Germinal center (tissue), 1 donor: Measurements from ENCODE around the gene PAH.

Experiments used
- DNase-seq: peaks from one replicate; pipeline ENCODE4 v3.0.0; 2012; ENCODE audit warnings: mixed read lengths, low spot score

The PAH gene

DNA sequence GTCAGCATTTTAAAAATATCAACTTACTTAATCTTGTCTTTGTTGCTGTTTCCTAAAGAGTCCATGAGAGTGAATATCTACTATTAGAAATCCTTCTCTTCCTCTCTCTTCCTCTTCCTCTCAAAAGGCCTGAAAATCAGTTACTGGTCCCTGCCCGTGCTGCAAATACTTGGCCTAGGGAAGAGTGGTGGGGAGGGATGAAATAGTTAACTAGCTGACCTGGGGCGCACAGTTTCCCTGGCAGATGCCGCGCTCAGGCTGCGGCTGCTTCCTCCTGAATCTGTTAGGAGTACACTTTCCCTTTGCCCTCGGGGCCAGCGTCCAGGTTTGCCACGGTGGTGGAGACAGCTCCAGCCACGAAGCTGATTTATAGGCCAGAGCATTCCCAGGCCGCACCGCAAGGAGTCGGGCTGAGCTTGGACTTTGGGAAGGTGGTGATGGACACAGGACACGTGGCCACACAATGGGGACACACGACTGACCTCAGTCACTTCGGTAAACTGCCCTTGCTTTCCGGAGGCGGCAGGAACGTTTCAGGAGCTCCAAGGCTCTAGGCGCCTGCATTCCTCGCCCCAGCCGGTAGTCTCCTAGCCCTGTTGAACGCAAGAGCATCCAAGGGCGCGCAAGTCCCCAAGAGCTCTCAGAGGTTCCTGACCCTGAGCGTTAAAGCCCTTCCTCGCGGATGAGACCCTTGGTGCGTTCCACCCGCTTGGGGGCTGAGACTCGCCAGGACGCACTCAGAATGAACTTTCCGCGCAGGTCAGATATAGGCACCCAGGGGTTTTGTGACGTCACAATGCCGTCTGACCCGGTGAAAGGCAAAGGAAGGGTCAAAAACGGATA, 33.3 kb upstream of the PAH start:
- DNase-seq, result no peak

- DNase-seq, result peak; percentile 45
These were observed 31.9 kb upstream of the PAH start for GRCh38 chr12:102948941-102949352.

DNA sequence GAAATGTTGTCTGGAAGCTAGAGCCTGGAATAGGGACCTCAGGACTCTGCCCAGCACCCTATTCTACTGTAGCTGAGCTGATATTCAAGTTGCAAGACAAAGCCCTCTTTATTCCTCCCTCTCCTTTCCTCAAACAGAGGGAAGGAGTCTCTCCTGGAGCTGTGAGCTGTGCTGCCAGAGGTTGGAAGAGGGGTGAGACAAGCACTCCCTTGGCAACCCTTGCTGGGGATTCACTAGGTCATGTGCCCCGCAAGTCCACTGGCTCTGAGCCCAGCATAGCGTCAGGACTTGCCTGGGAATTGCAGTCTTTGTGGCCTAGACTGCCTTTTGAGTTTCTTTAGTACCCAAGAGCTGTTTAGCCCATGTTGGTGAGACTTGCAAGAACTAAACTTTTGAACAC, 29.0 kb upstream of the PAH start:
- DNase-seq, result no peak

DNA sequence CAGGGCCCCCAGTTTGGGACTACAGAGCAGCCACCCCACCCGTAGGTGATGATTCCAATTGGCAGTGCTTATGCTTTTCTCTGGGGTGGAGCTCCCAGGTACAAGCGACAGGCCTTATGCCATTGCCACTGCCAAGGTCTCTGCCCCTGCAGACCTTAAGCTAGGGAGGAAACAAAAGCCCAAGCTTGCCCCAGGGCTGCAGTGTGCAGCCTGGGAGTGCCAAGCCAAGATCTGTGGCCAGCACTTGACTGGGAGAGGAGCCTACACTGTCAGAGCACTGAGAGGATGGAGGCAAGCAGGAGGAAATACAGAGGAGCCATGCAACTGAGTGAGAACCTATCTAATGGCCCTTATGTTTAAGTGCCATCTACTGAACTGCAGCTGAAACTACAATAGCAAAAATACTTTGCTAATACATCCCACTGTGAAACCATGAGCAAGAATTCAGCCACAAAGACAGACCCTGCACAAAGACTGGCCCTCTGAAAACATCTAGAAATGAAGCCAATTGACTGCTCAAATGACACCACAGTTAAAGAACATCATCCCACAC, 22.7 kb upstream of the PAH start:
- DNase-seq, result no peak

GRCh38 chr12:102939059-102939458, 22.0 kb upstream of the PAH start:
- no peak for DNase-seq

DNA sequence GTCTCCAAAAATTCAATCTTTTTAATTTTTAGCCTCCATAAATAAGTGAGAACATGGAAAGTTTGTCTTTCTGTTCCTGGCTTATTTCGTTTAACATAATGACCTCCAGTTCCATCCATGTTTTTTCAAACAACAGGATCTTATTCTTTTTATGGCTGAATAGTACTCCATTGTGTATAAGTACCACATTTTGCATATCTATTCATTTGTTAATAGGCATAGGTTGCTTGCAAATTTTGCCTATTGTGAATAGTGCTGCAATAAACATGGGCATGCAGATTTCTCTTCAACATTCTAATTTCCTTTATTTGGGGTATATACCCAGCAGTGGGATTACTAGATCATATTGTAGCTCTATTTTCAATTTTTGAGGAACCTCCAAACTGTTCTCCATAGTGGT, 16.1 kb upstream of the PAH start:
- DNase-seq, result no peak

DNA sequence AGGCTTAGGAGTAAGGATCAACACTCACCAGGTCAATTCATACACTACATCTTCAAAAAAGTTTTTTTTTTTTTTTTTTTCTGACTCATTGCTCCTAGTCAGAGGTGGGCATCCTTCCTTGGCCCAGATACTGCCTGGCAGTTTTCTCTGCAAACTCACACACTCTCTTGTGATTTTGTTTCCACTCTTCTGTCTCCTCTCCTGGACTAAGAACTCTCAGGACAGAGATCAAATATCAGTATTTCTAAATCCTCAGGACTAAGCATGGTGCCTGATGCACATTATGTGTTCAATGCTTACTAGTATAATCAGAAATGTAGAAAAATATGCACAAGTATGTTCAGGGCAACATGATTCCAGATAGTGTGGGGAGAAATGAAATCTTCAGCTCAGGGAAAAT, 10.2 kb upstream of the PAH start:
- no peak for DNase-seq

- no peak for DNase-seq
These were observed 4.2 kb upstream of the PAH start for GRCh38 chr12:102921240-102921639.

- DNase-seq, result no peak
These were observed 3.2 kb upstream of the PAH start for GRCh38 chr12:102920271-102920670.

DNA sequence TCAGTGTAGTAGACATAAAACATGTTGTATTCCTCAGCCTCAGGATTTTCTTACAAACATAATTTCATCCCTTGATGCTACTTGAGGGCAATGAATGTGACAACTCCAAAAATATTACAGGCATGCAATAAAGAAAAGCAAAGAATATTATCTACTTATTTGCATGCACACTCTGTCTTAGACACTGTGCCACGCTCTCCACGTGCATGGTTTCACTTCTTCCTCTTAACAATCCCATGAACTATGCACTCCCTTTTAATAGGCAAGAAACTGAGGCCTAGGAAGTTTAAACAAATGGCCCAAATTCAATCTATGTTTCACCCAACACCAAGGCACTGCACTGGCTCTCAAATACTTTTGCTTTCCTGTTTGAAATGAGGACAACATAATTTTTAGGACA, 1.8 kb upstream of the PAH start:
- no peak for DNase-seq

GRCh38 chr12:102916252-102917025, 605 bp downstream of the PAH start:
- no peak for DNase-seq

GRCh38 chr12:102913453-102914226, 3.4 kb downstream of the PAH start:
- DNase-seq, result no peak

- no peak for DNase-seq
These were observed 4.8 kb downstream of the PAH start for GRCh38 chr12:102912258-102912657.

DNA sequence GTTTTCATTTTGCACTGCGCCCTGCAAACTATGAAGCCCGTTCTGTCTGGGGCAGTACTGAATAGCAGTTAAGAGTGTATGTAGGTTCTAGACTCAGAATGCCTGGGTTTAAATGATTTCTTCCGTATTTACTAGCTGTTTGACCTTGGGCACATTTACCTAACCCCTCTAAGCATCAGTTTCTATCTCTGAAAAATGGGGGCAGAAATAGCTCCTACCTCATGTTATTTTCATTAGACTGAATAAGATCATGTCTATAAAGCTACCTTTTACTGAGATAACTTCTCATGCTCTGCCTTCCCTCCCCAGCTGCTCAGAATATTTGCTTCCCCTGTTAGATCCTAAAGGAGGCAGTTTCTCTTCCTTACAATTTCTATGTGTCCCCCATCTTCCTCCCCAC, 5.7 kb downstream of the PAH start:
- DNase-seq, result no peak

GRCh38 chr12:102910792-102911191, 6.3 kb downstream of the PAH start:
- DNase-seq, result no peak

GRCh38 chr12:102910137-102910536, 6.9 kb downstream of the PAH start:
- DNase-seq, result no peak

- DNase-seq, result no peak
These were observed 9.1 kb downstream of the PAH start for GRCh38 chr12:102907918-102908317.

DNA sequence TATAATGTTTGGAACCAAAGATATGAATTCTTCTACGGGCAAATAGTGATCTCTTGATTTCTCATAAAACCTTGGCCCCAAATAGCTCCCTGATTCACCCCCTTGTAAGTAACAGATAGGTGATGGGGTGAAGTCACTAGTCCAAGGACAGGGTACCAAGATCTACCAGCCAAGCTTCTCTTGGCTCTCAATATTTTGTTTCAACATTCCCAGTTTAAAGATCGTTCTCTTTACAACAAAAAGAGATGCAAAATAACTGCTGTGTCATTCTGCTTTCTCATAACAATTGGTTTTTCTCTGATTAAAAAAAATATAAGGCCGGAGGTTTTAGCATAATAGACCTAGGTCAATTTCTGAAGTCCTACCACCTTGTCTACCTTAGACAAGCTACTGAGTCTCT, 11.8 kb downstream of the PAH start:
- no peak for DNase-seq

- DNase-seq, result no peak
These were observed 13.6 kb downstream of the PAH start for GRCh38 chr12:102903337-102904007.

- no peak for DNase-seq
These were observed 15.0 kb downstream of the PAH start for GRCh38 chr12:102902093-102902492.

DNA sequence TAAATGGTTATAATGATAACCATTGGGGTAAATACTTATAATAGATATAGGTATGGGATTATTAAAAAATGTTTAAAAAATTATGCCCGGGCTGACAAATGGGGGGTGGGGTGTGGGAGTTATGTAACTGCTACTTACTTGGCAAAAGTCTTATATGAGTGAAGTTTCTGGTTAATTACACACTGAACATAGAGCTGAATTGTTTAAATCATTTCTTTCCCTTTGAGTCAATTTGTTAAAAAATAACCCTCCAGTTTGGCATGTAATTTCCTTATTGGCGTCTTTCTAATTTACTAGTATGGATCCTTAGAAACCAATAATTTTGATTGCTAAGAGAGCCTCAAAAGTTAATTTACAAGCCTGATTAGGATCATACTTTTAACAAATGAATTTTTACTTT, 16.7 kb downstream of the PAH start:
- no peak for DNase-seq

DNA sequence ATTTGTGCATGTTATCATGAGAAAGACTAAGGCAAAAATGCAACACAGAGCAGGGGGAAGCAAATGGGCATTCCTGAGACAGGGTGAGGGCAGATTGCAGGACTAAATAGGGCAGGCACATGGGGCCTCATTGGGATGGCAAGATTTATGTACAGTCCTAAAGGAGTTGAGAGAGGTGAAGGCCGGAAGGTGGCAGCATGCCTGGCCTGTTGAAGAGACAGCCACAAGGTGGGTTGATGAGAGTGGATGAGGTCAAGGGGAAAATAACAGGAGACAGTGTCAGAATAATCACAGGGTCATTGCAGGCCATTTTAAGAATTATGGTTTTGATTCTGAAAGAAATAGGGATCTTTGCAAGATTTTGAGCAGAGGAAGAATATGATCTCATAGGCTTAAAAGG, 21.0 kb downstream of the PAH start:
- no peak for DNase-seq
